ENCODE data around the gene CREG2.

- TF ChIP-seq, protein P1, sequence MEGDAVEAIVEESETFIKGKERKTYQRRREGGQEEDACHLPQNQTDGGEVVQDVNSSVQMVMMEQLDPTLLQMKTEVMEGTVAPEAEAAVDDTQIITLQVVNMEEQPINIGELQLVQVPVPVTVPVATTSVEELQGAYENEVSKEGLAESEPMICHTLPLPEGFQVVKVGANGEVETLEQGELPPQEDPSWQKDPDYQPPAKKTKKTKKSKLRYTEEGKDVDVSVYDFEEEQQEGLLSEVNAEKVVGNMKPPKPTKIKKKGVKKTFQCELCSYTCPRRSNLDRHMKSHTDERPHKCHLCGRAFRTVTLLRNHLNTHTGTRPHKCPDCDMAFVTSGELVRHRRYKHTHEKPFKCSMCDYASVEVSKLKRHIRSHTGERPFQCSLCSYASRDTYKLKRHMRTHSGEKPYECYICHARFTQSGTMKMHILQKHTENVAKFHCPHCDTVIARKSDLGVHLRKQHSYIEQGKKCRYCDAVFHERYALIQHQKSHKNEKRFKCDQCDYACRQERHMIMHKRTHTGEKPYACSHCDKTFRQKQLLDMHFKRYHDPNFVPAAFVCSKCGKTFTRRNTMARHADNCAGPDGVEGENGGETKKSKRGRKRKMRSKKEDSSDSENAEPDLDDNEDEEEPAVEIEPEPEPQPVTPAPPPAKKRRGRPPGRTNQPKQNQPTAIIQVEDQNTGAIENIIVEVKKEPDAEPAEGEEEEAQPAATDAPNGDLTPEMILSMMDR (conservative IDR thresholded peaks at IDR 0.05; ENCODE audit: low read depth, low read length): no peak
- no peak for TF ChIP-seq EZH2 (IDR thresholded peaks at IDR 0.05; ENCODE audit: borderline replicate concordance, low read depth, low read length, poor library complexity, severe bottlenecking)
Measured at GRCh38 chr2:101375653-101376052, 11.7 kb downstream of the CREG2 start.

Data from A673 (cell line).